Astrocyte (in vitro differentiated cells and primary cell): Measurements from ENCODE around the gene EXOC3. TPM values are rescaled to one million over a fixed set of nuclear protein-coding genes. Genes with fewer than 3 reads are reported as not detected.

Experiments
- DNase-seq: peaks from one replicate; pipeline ENCODE4 v3.0.0-alpha.2; 2010; ENCODE audit warnings: low read depth
- FAIRE-seq: peaks from 2 replicates; lab custom pipeline; 2011; peaks lifted over from hg19 to GRCh38; lab: Jason Lieb, UNC
- H2AFZ ChIP-seq: 2 replicates; pipeline ENCODE4 v1.6.0; 2012; ENCODE audit warnings: low read depth, low read length, inconsistent platforms
- H3K27ac ChIP-seq: 2 replicates; pipeline ENCODE4 v1.5.1; 2011; ENCODE audit warnings: low read depth, low read length, inconsistent platforms
- H3K27me3 ChIP-seq: 2 replicates; pipeline ENCODE4 v1.6.0; 2011; ENCODE audit warnings: low read length, inconsistent platforms; ENCODE audit not compliant: insufficient read depth
- H3K36me3 ChIP-seq: 2 replicates; pipeline ENCODE4 v1.5.1; 2011; ENCODE audit warnings: low read length, inconsistent platforms; ENCODE audit not compliant: insufficient read depth
- H3K4me1 ChIP-seq: 2 replicates; pipeline ENCODE4 v1.5.1; 2011; ENCODE audit warnings: low read length, inconsistent platforms; ENCODE audit not compliant: insufficient read depth
- H3K4me2 ChIP-seq: 2 replicates; pipeline ENCODE4 v1.6.0; 2012; ENCODE audit warnings: low read length, inconsistent platforms
- H3K4me3 ChIP-seq: 2 replicates; pipeline ENCODE4 v1.5.1; 2011; ENCODE audit warnings: low read depth, mild to moderate bottlenecking, low read length, inconsistent platforms; ENCODE audit not compliant: insufficient read depth
- H3K79me2 ChIP-seq: 2 replicates; pipeline ENCODE4 v1.6.0; 2012; ENCODE audit warnings: mild to moderate bottlenecking, low read length, inconsistent platforms; ENCODE audit not compliant: insufficient read depth
- H3K9ac ChIP-seq: 2 replicates; pipeline ENCODE4 v1.6.0; 2012; ENCODE audit warnings: mild to moderate bottlenecking, low read length, inconsistent platforms
- H3K9me3 ChIP-seq: 2 replicates; pipeline ENCODE4 v1.5.1; 2012; ENCODE audit warnings: low read depth, mild to moderate bottlenecking, low read length, inconsistent platforms; ENCODE audit not compliant: insufficient read depth
- H4K20me1 ChIP-seq: 2 replicates; pipeline ENCODE4 v1.6.0; 2012; ENCODE audit warnings: low read length, inconsistent platforms; ENCODE audit not compliant: insufficient read depth
- H3K27ac Mint-ChIP-seq: one replicate; pipeline ENCODE4 v1.8.0; 2021; ENCODE audit warnings: mild to moderate bottlenecking, mixed read lengths; ENCODE audit not compliant: unreplicated experiment
- H3K27me3 Mint-ChIP-seq: one replicate; pipeline ENCODE4 v1.8.0; 2021; ENCODE audit warnings: low read depth, mixed read lengths; ENCODE audit not compliant: unreplicated experiment
- H3K36me3 Mint-ChIP-seq: one replicate; pipeline ENCODE4 v1.8.0; 2021; ENCODE audit warnings: low read depth, mixed read lengths; ENCODE audit not compliant: unreplicated experiment
- H3K4me1 Mint-ChIP-seq: one replicate; pipeline ENCODE4 v1.8.0; 2021; ENCODE audit warnings: low read depth, mixed read lengths; ENCODE audit not compliant: unreplicated experiment
- H3K4me3 Mint-ChIP-seq: one replicate; pipeline ENCODE4 v1.8.0; 2021; ENCODE audit warnings: mild to moderate bottlenecking, moderate library complexity, mixed read lengths; ENCODE audit not compliant: unreplicated experiment
- H3K9me3 Mint-ChIP-seq: one replicate; pipeline ENCODE4 v1.8.0; 2021; ENCODE audit warnings: mild to moderate bottlenecking, mixed read lengths; ENCODE audit not compliant: unreplicated experiment
- EZH2 ChIP-seq: IDR thresholded peaks from 2 replicates; pipeline ENCODE4 v1.6.1; 2012; ENCODE audit warnings: mild to moderate bottlenecking, low read length, inconsistent platforms; ENCODE audit not compliant: insufficient read depth
- total RNA-seq: library from RNA; stranded (reverse); gene quantifications from 2 replicates; pipeline ENCODE4 v1.2.1, GENCODE V29; 2021
- TF ChIP-seq, protein P1 (sequence below): IDR thresholded peaks from 2 replicates; pipeline ENCODE4 v1.5.1; 2011; ENCODE audit warnings: low read depth, mild to moderate bottlenecking, inconsistent platforms, low read length, moderate library complexity; ENCODE audit not compliant: insufficient read depth

The EXOC3 gene
- total RNA-seq, 1 donor from 2014 or later: 37.9 TPM

DNA sequence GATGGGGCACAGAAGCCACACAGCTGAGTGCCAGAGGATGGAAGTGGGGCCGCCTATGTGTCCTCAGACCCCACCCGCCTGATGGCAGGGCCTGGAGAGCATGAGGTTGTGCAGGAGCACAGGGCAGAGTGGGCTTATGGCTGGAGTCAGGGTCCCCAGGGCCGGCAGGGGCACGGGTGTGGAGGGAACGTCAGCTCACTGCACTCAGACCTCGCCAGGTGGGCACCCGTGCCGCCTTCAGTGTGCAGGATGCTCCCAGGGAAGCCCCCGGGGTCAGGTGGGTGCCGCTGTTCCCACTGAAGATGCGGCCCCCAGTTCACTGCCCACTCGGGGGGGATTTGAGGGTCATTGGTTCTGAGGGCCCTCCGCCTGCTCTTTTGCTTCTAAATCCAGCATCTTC, 34.9 kb downstream of the EXOC3 start:
- no peak for DNase-seq
- Mint-ChIP-seq H3K4me3 (no peak overlapping the region), H3K9me3 (no peaks in the 10 kb centered on the region), H3K36me3 (peaks cover 1% of the 10 kb centered on the region), H3K27me3 (peaks cover 12% of the 10 kb centered on the region), H3K4me1 (no peaks in the 10 kb centered on the region), H3K27ac (no peak overlapping the region)
- Histone ChIP-seq H4K20me1 (peaks cover 14% of the 10 kb centered on the region), H3K9ac (no peak overlapping the region), H3K4me1 (peaks cover 3% of the 10 kb centered on the region), H2AFZ (no peak overlapping the region), H3K27me3 (peaks cover 6% of the 10 kb centered on the region), H3K9me3 (no peaks in the 10 kb centered on the region), H3K79me2 (no peaks in the 10 kb centered on the region), H3K36me3 (no peaks in the 10 kb centered on the region), H3K4me2 (no peak overlapping the region), H3K4me3 (no peak overlapping the region), H3K27ac (no peak overlapping the region)
- FAIRE-seq: no peak
- TF ChIP-seq, protein P1, sequence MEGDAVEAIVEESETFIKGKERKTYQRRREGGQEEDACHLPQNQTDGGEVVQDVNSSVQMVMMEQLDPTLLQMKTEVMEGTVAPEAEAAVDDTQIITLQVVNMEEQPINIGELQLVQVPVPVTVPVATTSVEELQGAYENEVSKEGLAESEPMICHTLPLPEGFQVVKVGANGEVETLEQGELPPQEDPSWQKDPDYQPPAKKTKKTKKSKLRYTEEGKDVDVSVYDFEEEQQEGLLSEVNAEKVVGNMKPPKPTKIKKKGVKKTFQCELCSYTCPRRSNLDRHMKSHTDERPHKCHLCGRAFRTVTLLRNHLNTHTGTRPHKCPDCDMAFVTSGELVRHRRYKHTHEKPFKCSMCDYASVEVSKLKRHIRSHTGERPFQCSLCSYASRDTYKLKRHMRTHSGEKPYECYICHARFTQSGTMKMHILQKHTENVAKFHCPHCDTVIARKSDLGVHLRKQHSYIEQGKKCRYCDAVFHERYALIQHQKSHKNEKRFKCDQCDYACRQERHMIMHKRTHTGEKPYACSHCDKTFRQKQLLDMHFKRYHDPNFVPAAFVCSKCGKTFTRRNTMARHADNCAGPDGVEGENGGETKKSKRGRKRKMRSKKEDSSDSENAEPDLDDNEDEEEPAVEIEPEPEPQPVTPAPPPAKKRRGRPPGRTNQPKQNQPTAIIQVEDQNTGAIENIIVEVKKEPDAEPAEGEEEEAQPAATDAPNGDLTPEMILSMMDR: no peak
- no peak for TF ChIP-seq EZH2

GRCh38 chr5:478369-478981, 35.5 kb downstream of the EXOC3 start:
- Mint-ChIP-seq H3K36me3 (peaks cover 1% of the 10 kb centered on the region), H3K4me1 (no peaks in the 10 kb centered on the region), H3K9me3 (no peaks in the 10 kb centered on the region), H3K27ac (no peak overlapping the region), H3K27me3 (peaks cover 12% of the 10 kb centered on the region), H3K4me3 (no peak overlapping the region)
- no peak for FAIRE-seq
- H3K36me3 ChIP-seq: no peaks in the 10 kb centered on the region
- no peak overlapping the region for H3K4me3 ChIP-seq
- H3K4me2 ChIP-seq: no peak overlapping the region
- H3K9me3 ChIP-seq: no peaks in the 10 kb centered on the region
- H2AFZ ChIP-seq: no peak overlapping the region
- H3K9ac ChIP-seq: no peak overlapping the region
- no peaks in the 10 kb centered on the region for H3K79me2 ChIP-seq
- H3K27me3 ChIP-seq: peaks cover 6% of the 10 kb centered on the region
- no peak overlapping the region for H3K27ac ChIP-seq
- no peak for DNase-seq
- TF ChIP-seq EZH2: no peak
- TF ChIP-seq, protein P1: no peak
- peaks cover 3% of the 10 kb centered on the region for H3K4me1 ChIP-seq
- H4K20me1 ChIP-seq: peaks cover 14% of the 10 kb centered on the region

DNA sequence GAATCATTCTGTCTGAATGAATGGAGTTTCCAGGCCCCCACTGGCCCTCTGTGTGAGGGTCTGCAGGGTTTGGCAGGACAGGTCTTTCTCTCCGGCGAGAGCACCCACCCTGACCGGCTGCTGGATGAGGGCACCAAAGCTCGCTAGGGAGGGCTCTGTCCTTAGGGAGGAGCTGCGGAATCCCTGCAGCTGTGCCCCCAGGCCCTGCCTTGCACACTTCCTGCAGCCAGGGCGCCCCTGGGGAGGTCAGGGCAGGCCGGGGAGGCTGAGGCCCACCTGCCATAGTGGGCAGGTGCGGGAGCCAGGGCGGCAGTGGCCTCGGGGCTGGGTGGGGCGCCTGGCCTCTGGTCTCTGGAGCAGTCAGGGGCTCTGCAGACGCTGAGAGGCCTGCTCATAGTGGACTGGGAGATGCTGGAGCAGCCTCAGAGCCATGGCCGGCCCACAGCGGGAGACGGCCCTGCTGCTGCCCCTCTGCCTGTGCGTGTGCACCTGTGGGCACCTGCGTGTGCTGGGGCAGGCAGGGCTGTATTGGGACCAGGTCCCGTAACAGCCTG, 36.1 kb downstream of the EXOC3 start:
- Mint-ChIP-seq H3K36me3 (peaks cover 1% of the 10 kb centered on the region), H3K4me1 (no peaks in the 10 kb centered on the region), H3K27me3 (peaks cover 12% of the 10 kb centered on the region), H3K9me3 (no peaks in the 10 kb centered on the region), H3K27ac (no peak overlapping the region), H3K4me3 (no peak overlapping the region)
- Histone ChIP-seq H3K79me2 (no peaks in the 10 kb centered on the region), H3K27ac (no peak overlapping the region), H3K36me3 (no peaks in the 10 kb centered on the region), H3K27me3 (peaks cover 6% of the 10 kb centered on the region), H4K20me1 (peaks cover 14% of the 10 kb centered on the region), H3K4me3 (no peak overlapping the region), H2AFZ (no peak overlapping the region), H3K4me2 (no peak overlapping the region), H3K9me3 (no peaks in the 10 kb centered on the region), H3K4me1 (no peaks in the 10 kb centered on the region), H3K9ac (no peak overlapping the region)
- FAIRE-seq (no peak), DNase-seq (no peak)
- TF ChIP-seq EZH2: no peak
- TF ChIP-seq, protein P1: no peak
